SK-MEL-5 (cell line): ENCODE results near the gene CFH. TPM values are rescaled to one million over a fixed set of nuclear protein-coding genes. Genes with fewer than 3 reads are reported as not detected.
"Not testable (repeated sequence)": the region's sequence is repeated elsewhere in the genome, so short reads cannot be mapped to it uniquely, and the experiment has no call there.

ENCODE experiments used
- DNase-seq: peaks from one replicate; pipeline ENCODE4 v3.0.0-alpha.2; 2016; ENCODE audit warnings: low read depth, low spot score
- in situ Hi-C: cut with HindIII; loops from 2 replicates; pipeline ENCODE4 v1.10.0; 2016; ENCODE audit warnings: low sequenced_read_pairs, high pct_unique_total_duplicates, low pct_unique_long_range_greater_than_20kb
- polyA plus RNA-seq, 2 experiments: library from polyadenylated mRNA; depleted of rRNA; stranded (reverse); fragments of >200 nt; gene quantifications; 2 replicates each; pipeline ENCODE4 v1.2.3, GENCODE V29; 2015
- total RNA-seq: library from RNA; depleted of rRNA; stranded (reverse); fragments of >200 nt; shearing (Covaris generic); gene quantifications from 2 replicates; pipeline ENCODE4 v1.2.3, GENCODE V29; 2014; rRNA removed

Gene CFH
- total RNA-seq: 1.3 and 1.7 TPM in 2 replicates
- 1.9 and 2.4 TPM in 2 replicates for polyA plus RNA-seq (2015; cell fraction: cytosol; rRNA removed)
- 5.1 and 6.9 TPM in 2 replicates for polyA plus RNA-seq (2015; cell fraction: nucleus; rRNA removed)

DNA sequence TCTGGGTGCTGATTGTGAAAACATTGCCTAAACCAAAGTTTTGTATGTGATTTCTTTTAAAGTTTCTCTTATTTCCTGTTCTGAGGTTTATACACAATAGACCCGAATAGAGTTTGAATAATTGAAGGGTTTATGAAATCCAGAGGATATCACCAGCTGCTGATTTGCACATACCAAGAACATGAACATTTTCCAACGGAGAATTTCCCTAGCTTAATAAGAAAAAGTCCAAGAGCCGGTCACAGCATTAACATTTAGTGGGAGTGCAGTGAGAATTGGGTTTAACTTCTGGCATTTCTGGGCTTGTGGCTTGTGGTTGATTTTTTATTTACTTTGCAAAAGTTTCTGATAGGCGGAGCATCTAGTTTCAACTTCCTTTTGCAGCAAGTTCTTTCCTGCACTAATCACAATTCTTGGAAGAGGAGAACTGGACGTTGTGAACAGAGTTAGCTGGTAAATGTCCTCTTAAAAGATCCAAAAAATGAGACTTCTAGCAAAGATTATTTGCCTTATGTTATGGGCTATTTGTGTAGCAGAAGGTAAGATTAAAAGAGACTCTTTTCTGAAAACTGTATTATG lies at the start of gene CFH:
CFH (plus strand) TSS at position 407 of the 579 bp plus-strand sequence; CDS start at position 482, 75 bp downstream.
- DNase-seq: no peak
- in situ Hi-C loops: no loop called here

GRCh38 chr1:196603651-196604050 lies 48.2 kb upstream of the CFH start:
- in situ Hi-C loops: no loop called here
- DNase-seq: no peak

GRCh38 chr1:196607981-196608380 lies 43.9 kb upstream of the CFH start:
- no peak for DNase-seq
- in situ Hi-C loops: no loop called here

- in situ Hi-C loops: no loop called here
- no peak for DNase-seq
Observed at GRCh38 chr1:196608390-196609369, 43.2 kb upstream of the CFH start, which contains the start of gene KCNT2. KCNT2 (minus strand) TSS chr1:196608440; CDS start chr1:196608309, 131 bp downstream.

DNA sequence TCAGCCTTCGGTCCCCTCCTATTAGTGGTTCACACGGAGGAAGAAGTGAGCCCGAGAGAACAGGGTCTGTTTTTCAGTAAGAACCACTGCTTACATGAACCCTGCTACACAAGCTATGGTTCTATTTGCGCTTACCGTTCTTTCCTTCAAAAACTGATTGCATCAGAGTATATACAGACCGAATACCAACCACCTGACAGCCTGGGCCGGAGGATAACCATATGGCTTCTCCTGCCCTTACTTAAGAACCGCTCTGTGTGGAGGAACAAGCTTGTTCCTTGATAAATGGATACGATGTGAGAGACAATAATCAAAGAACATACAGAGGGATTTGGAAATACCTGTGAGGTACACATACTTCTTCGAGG lies 42.5 kb upstream of the CFH start:
- in situ Hi-C loops: no loop called here
- no peak for DNase-seq

DNA sequence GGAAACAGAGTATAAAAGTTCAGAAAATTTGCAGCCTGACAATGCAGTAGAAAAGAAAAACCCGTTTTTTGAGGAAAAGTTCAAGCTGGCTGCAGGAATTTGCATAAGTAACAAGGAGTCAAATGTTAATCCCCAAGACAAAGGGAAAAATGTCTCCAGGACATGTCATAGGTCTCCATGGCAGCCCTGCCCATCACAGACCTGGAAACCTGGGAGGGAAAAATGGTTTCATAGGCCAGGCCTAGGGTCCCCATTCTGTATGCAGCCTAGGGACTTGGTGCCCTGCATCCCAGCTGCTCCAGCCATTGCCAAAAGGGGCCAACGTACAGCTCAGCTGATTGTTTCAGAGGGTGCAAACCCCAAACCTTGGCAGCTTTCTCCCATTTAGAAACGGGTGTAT lies 40.0 kb upstream of the CFH start:
- DNase-seq: no peak
- in situ Hi-C loops: no loop called here

DNA sequence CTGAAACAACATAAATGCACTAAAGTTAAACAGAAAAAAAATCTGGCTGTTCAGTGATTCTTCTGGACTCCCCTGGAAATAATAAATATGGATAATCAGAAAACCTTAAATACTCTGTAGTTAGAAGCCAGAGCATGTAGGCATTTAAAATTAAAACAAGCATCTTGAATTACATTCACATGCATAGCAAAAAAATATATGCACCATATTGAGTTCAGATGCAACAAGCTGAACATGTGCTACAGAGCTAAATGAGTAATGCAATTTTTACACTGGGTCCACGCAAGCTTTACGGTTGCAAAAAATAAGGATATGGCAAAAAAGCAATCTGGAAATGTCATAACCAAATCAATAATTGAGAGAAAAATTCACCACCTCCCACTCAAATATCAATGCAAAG lies 32.1 kb upstream of the CFH start:
- DNase-seq: no peak
- in situ Hi-C loops: no loop called here

GRCh38 chr1:196623079-196623478 lies 28.8 kb upstream of the CFH start:
- no peak for DNase-seq
- in situ Hi-C loops: no loop called here

GRCh38 chr1:196628838-196629237 lies 23.0 kb upstream of the CFH start:
- in situ Hi-C loops: no loop called here
- DNase-seq: no peak

- in situ Hi-C loops: no loop called here
- no peak for DNase-seq
Observed at GRCh38 chr1:196637606-196638005, 14.2 kb upstream of the CFH start.

DNA sequence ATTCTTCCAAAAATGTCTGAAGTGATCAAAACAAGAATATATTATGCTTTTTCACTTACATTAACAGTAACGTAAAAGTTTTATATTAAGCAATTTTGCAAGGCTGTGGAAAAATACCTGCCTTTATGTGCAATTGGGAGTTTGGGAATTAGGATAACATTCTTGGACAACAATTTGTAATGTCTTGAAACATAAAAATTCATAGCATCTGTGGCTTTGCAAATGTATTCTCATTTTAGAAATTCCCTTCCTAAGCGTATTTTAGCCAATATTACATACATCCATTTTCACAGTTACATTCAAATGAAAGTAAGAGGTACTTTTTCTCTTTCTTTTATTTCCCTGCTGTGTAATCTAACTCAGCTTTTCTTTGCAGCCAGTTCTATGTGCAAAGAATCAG lies 13.4 kb upstream of the CFH start:
- in situ Hi-C loops: no loop called here
- DNase-seq: no peak

DNA sequence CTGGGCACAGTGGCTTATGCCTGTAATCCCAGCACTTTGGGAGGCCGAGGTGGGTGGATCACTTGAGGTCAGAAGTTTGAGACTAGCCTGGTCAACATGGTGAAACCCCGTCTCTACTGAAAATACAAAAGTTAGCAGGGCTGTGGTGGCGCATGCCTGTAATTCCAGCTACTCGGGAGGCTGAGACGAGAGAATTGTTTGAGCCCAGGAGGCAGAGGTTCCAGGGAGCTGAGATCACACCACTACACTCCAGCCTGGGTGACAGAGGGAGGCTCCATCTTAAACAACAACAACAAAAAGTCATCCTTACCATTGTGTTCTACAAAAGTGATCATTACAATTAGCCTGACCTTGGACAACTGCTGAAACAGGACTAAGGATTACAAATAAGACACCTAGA lies 12.6 kb upstream of the CFH start:
- DNase-seq, in situ Hi-C loops: not testable (repeated sequence)

DNA sequence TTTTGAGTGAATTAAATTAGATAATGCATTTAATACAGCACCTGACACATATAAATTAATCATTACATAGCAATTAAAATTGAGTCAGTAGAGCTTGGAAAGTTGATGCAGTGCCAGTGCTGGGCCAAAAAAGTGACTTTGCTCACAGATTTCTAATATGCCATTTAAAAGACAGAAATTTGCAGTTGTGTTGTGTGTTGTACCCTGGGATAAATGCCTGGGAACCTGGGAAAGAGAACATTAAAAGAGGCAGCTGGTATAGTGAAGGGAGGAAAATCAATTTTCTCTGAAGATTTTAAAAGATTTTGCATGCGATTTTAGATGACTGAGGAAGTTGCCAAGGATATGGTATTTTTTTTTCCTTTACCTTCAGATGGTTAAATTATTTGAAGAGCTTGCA lies 10.9 kb upstream of the CFH start:
- DNase-seq: no peak
- in situ Hi-C loops: no loop called here

DNA sequence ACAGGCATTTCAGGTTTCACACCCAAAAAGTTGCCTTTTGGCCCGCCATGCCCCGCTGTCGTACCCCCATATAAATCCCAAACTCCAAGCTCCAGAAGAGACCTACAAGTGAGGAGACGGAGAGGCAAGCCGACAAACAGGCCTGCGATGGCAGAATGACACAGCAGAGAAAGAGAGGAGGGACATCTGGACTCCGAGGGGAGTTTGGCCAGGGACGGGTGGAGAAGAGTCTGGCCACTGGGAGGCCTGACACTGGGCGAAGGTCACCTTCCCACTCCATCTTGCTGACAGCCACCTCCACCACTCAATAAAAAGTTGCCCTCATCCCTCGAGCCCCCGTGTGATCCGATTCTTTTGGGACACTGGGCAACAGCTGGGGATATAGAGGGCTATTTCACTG lies 1.9 kb upstream of the CFH start:
- in situ Hi-C loops: no loop called here
- no peak for DNase-seq

DNA sequence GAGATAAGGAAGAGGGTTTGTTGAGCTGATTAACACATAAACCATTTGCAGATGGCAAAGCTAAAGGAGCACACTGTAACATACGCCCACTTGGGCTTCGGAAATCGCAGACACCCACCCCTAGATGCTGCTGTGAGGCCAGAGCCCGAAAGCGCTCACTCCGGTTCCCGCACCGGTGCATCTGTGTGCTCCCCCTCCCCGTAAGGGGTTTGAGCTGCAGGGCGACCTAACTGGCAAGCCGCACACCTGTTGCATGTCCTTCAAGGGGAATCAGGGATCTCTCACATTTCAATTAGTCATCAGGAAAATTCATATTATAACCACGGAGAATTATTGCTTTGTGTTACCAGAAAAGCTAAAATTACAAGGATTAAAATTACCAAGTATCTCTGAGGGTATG lies 1.4 kb upstream of the CFH start:
- in situ Hi-C loops: no loop called here
- no peak for DNase-seq

GRCh38 chr1:196651079-196651478 lies 764 bp upstream of the CFH start:
- in situ Hi-C loops: no loop called here
- no peak for DNase-seq

DNA sequence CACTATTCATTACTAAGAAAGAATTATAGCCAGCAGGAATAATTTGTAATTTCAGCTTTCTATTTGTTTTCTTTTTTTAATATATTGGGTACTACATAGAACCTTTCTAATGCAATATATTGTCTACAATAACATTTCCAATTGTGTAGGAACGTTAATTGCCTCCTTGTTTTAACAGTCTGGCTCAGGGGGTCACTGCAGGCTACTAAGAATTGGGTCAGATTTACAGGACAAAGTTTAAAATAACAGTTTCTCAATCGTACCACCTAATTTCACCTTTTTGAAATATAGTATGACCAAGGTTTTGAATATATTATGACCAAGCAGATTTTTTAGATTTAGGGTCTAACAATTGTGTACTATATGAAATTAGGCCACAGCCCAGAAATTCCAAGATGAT lies 2.4 kb downstream of the CFH start:
- in situ Hi-C loops: no loop called here
- no peak for DNase-seq

DNA sequence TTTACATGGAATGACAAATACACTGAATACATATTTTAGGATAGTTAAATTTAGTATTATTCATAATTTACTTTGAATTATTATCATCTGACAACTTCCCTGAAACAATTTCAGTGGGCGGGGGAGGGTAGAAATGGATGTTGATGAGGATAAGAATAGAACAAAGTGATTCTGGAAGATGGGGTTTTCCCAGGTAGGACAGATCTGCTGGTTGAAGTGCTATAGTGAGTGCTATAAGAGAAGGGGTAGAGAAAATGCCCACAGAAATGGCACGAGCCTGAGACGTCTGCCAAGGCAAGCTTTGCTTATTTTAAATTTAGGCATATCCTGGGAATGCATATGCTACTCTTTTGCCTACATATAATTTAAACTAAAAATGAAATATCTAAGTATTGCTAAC lies 3.2 kb downstream of the CFH start:
- in situ Hi-C loops: no loop called here

GRCh38 chr1:196655494-196655893 lies 3.7 kb downstream of the CFH start:
- DNase-seq: no peak
- in situ Hi-C loops: no loop called here

More for the DNA sequence above, 3.2 kb downstream of the CFH start:
- no peak for DNase-seq
